Measurements from ENCODE around the gene GGTLC1.

GGTLC1 gene

GRCh38 chr20:23974966-23975365, 13.6 kb downstream of the GGTLC1 start:
- TF ChIP-seq POLR2A (IDR thresholded peaks at IDR 0.05; ENCODE audit: extremely low read depth, insufficient read length), result no peak
- TF ChIP-seq MAX (IDR thresholded peaks at IDR 0.05; ENCODE audit: low read depth, low read length), result no peak
- TF ChIP-seq CTCF (IDR thresholded peaks at IDR 0.05; ENCODE audit: low read depth, low read length), result no peak
- no peak for TF ChIP-seq MYC (IDR thresholded peaks at IDR 0.05; ENCODE audit: low read depth, low read length)
- DNase-seq (ENCODE audit: low read depth), result no peak
- H3K4me3 ChIP-seq (ENCODE audit: low read depth, low read length), result no peak overlapping the region

GRCh38 chr20:23971310-23971709, 17.3 kb downstream of the GGTLC1 start:
- no peak for TF ChIP-seq CTCF (IDR thresholded peaks at IDR 0.05; ENCODE audit: low read depth, low read length)
- TF ChIP-seq MYC (IDR thresholded peaks at IDR 0.05; ENCODE audit: low read depth, low read length), result no peak
- no peak for TF ChIP-seq MAX (IDR thresholded peaks at IDR 0.05; ENCODE audit: low read depth, low read length)
- TF ChIP-seq POLR2A (IDR thresholded peaks at IDR 0.05; ENCODE audit: extremely low read depth, insufficient read length), result no peak
- H3K4me3 ChIP-seq (ENCODE audit: low read depth, low read length), result no peak overlapping the region
- DNase-seq (ENCODE audit: low read depth), result peak; percentile 9

- no peak for TF ChIP-seq MYC (IDR thresholded peaks at IDR 0.05; ENCODE audit: low read depth, low read length)
- TF ChIP-seq MAX (IDR thresholded peaks at IDR 0.05; ENCODE audit: low read depth, low read length), result no peak
- no peak for TF ChIP-seq POLR2A (IDR thresholded peaks at IDR 0.05; ENCODE audit: extremely low read depth, insufficient read length)
- TF ChIP-seq CTCF (IDR thresholded peaks at IDR 0.05; ENCODE audit: low read depth, low read length), result no peak
- no peak for DNase-seq (ENCODE audit: low read depth)
- H3K4me3 ChIP-seq (ENCODE audit: low read depth, low read length), result no peak overlapping the region
Observed at GRCh38 chr20:23970049-23970448, 18.5 kb downstream of the GGTLC1 start.

GRCh38 chr20:23967616-23967979, 21.0 kb downstream of the GGTLC1 start:
- TF ChIP-seq CTCF (IDR thresholded peaks at IDR 0.05; ENCODE audit: low read depth, low read length) (no peak), POLR2A (IDR thresholded peaks at IDR 0.05; ENCODE audit: extremely low read depth, insufficient read length) (no peak), MAX (IDR thresholded peaks at IDR 0.05; ENCODE audit: low read depth, low read length) (no peak), MYC (IDR thresholded peaks at IDR 0.05; ENCODE audit: low read depth, low read length) (no peak)
- H3K4me3 ChIP-seq (ENCODE audit: low read depth, low read length), result no peak overlapping the region
- DNase-seq (ENCODE audit: low read depth), result no peak

- no peak overlapping the region for H3K4me3 ChIP-seq (ENCODE audit: low read depth, low read length)
- TF ChIP-seq POLR2A (IDR thresholded peaks at IDR 0.05; ENCODE audit: extremely low read depth, insufficient read length) (no peak), MAX (IDR thresholded peaks at IDR 0.05; ENCODE audit: low read depth, low read length) (no peak), CTCF (IDR thresholded peaks at IDR 0.05; ENCODE audit: low read depth, low read length) (no peak), MYC (IDR thresholded peaks at IDR 0.05; ENCODE audit: low read depth, low read length) (no peak)
Observed at GRCh38 chr20:23966927-23967615, 21.5 kb downstream of the GGTLC1 start.

More at GRCh38 chr20:23966927-23967615, 21.5 kb downstream of the GGTLC1 start:
- DNase-seq (ENCODE audit: low read depth), result no peak
